CD4-positive, CD25-positive, alpha-beta regulatory T cell (primary cell): Measurements from ENCODE around the gene PCED1B. TPM values are rescaled to one million over a fixed set of nuclear protein-coding genes. Genes with fewer than 3 reads are reported as not detected.
A peak's percentile ranks its signal among the peaks of the same experiment; 100 is the strongest.
"Not testable (repeated sequence)": the region's sequence is repeated elsewhere in the genome, so short reads cannot be mapped to it uniquely, and the experiment has no call there.

Experiments used
- ATAC-seq, 2 donors: fragments of 150-1000 bp; cut with Tn5 transposase; one replicate each; pipeline ENCODE4 v1.10.0; 2021; ENCODE audit warnings: low read depth in 2 of 2, moderate number of reproducible peaks in 2 of 2, moderate library complexity in 1 of 2
- DNase-seq, 3 donors: peaks; one replicate each; pipeline versions ENCODE4 v3.0.0 to v3.0.0-alpha.2; 2012 to 2022; ENCODE audit warnings: mixed read lengths in 1 of 3
- H3K27ac ChIP-seq: one replicate; pipeline ENCODE4 v1.7.0; 2013; ENCODE audit warnings: mild to moderate bottlenecking, low read length; ENCODE audit not compliant: insufficient read depth, poor library complexity, severe bottlenecking
- H3K27me3 ChIP-seq: one replicate; pipeline ENCODE4 v1.7.0; 2013; ENCODE audit warnings: low read length; ENCODE audit not compliant: control insufficient read depth, insufficient read depth
- H3K36me3 ChIP-seq: one replicate; pipeline ENCODE4 v1.7.0; 2013; ENCODE audit warnings: mild to moderate bottlenecking, low read length, moderate library complexity; ENCODE audit not compliant: control insufficient read depth, insufficient read depth
- H3K4me1 ChIP-seq: 2 replicates; pipeline ENCODE4 v1.7.0; 2013; ENCODE audit warnings: mild to moderate bottlenecking, low read length; ENCODE audit not compliant: insufficient read depth, control insufficient read depth, poor library complexity, severe bottlenecking
- H3K4me3 ChIP-seq: one replicate; pipeline ENCODE4 v1.7.0; 2013; ENCODE audit warnings: low read depth, mild to moderate bottlenecking, low read length, moderate library complexity
- H3K9me3 ChIP-seq, 2 experiments: 1 replicate in 1 of 2; 2 replicates in 1 of 2; pipeline ENCODE4 v1.7.0; 2013; ENCODE audit warnings: low read length in 2 of 2, mild to moderate bottlenecking in 1 of 2, moderate library complexity in 1 of 2; ENCODE audit not compliant: control insufficient read depth in 2 of 2
- H3K27ac Mint-ChIP-seq, 3 donors: one replicate each; pipeline ENCODE4 v1.8.0; 2020 to 2022; ENCODE audit warnings: mild to moderate bottlenecking in 3 of 3, mixed read lengths in 3 of 3, moderate library complexity in 2 of 3
- H3K27me3 Mint-ChIP-seq: one replicate; pipeline ENCODE4 v1.8.0; 2022; ENCODE audit warnings: mild to moderate bottlenecking, mixed read lengths
- H3K36me3 Mint-ChIP-seq: one replicate; pipeline ENCODE4 v1.8.0; 2020; ENCODE audit warnings: mixed read lengths
- H3K4me1 Mint-ChIP-seq, 4 donors: one replicate each; pipeline ENCODE4 v1.8.0; 2020 to 2022; ENCODE audit warnings: mixed read lengths in 4 of 4, mild to moderate bottlenecking in 1 of 4
- H3K4me3 Mint-ChIP-seq, 4 donors: one replicate each; pipeline ENCODE4 v1.8.0; 2020 to 2022; ENCODE audit warnings: mild to moderate bottlenecking in 4 of 4, mixed read lengths in 4 of 4, moderate library complexity in 3 of 4
- H3K9me3 Mint-ChIP-seq, 7 donors: one replicate each; pipeline ENCODE4 v1.8.0; 2020 to 2022; ENCODE audit warnings: mixed read lengths in 7 of 7, mild to moderate bottlenecking in 3 of 7, moderate library complexity in 2 of 7
- polyA plus RNA-seq, 4 donors: library from polyadenylated mRNA; unstranded; fragments of 300-500 nt; fragmentation: Illumina TruSeq; gene quantifications; one replicate each; pipeline ENCODE4 v1.2.3, GENCODE V29; 2021
- total RNA-seq: library from RNA; stranded (reverse); gene quantifications from one replicate; pipeline ENCODE4 v1.2.3, GENCODE V29; 2022

PCED1B gene
- total and polyA plus RNA-seq, 5 donors from 2014 or later = 56.7 to 74.5 (median 64.9) TPM

DNA sequence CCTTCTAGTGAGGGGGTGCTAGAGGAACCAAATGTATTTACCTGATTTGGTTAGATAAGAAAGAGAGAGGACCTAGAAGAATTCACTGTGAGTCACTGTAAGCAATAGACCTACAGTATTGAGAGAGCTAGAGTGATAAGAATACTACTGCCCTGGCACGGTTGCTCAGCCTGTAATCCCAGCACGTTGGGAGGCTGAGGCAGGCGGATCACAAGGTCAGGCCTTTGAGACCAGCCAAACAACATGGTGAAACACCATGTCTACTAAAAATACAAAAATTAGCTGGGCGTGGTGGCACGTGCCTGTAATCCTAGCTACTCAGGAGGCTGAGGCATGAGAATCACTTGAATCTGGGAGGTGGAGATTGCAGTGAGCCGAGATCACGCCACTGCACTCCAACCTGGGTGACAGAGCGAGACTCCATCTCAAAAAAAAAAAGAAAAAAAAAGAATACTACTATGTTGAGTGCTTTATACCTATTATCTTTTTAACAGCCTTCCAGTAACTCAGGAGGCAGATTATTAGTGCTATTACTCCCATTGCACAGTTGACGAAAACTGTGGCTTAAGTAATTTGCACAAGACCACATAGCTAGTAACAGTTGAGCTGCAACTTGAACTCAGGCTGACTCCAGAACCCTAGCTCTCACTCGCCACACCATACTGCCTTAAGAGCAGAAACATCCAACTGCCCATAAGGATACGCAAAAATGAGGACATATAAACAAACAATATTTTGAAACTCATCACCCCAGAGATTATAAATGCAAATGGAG, 102.9 kb downstream of the PCED1B start:
- not testable (repeated sequence) for H3K9me3 Mint-ChIP-seq, H3K4me3 ChIP-seq, H3K27me3 Mint-ChIP-seq, DNase-seq, H3K9me3 ChIP-seq, ATAC-seq, H3K4me3 Mint-ChIP-seq, H3K27ac ChIP-seq, H3K4me1 ChIP-seq, H3K27me3 ChIP-seq
- H3K36me3 Mint-ChIP-seq = peaks cover 41% of the 10 kb centered on the region
- H3K27ac Mint-ChIP-seq = peak overlapping the region in 2 of 3 donors; percentile 52 to 66
- peaks cover 20% of the 10 kb centered on the region for H3K36me3 ChIP-seq
- H3K4me1 Mint-ChIP-seq = peaks cover 16 to 49% (median 30%) of the 10 kb centered on the region in 4 donors

DNA sequence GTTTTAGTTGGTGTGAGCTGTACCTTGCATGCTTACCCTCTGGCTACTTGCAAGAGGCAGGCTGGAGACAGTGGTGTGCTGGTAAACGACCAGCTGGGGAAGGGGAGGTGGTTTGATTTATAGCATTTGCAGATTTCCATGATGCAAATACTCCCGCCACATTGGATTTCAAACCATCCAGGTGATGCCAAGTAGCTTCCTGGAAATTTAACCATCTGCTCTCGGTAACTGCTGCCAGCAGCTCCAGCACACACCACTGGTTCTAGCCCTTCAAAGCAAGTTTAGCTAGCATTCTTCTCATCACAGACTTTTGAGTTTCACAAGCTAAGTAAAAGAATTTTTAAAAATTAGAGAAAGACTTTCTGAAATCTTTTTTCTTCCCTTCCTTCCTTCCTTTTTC, 104.8 kb downstream of the PCED1B start:
- DNase-seq = no peak
- H3K4me3 Mint-ChIP-seq = no peak overlapping the region

DNA sequence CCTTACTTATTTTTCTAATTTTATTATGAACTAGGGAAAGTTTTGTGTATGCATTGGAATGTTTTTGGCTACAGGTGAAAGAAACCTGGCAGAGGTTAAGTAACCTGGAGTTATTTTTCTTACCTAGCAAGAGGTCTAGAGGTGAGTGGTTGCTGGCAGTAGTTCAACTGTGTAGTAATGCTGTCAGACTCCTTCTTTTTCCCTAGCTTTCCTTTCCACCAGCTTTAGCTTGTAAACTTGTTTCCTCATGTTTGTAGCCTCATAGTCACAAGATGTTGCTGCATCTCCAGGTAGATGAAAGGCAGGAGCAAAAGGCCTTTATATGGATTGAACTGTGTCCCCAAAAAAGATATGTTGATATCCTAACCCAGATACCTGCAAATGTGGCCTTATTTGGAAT, 105.4 kb downstream of the PCED1B start:
- H3K9me3 ChIP-seq = no peaks in the 10 kb centered on the region
- Mint-ChIP-seq H3K36me3 (peaks cover 50% of the 10 kb centered on the region), H3K27ac (peak overlapping the region in 1 of 3 donors; percentile 62), H3K4me3 (no peak overlapping the region), H3K4me1 (peaks cover 24 to 57% (median 44%) of the 10 kb centered on the region in 4 donors), H3K27me3 (no peaks in the 10 kb centered on the region), H3K9me3 (peaks cover 0 to 1% (median 0%) of the 10 kb centered on the region in 7 donors)
- peaks cover 7% of the 10 kb centered on the region for H3K4me1 ChIP-seq
- no peak overlapping the region for H3K4me3 ChIP-seq
- ATAC-seq (no peak), DNase-seq (no peak)
- peaks cover 32% of the 10 kb centered on the region for H3K36me3 ChIP-seq
- H3K27me3 ChIP-seq = no peaks in the 10 kb centered on the region
- H3K27ac ChIP-seq = no peak overlapping the region

More for the DNA sequence above, 104.8 kb downstream of the PCED1B start:
- no peaks in the 10 kb centered on the region for H3K27me3 Mint-ChIP-seq
- H3K9me3 Mint-ChIP-seq = peaks cover 0 to 1% (median 0%) of the 10 kb centered on the region in 7 donors
- no peaks in the 10 kb centered on the region for H3K27me3 ChIP-seq
- peak overlapping the region in 1 of 3 donors; percentile 15 for H3K27ac Mint-ChIP-seq
- H3K36me3 ChIP-seq = peaks cover 31% of the 10 kb centered on the region
- no peaks in the 10 kb centered on the region for H3K9me3 ChIP-seq
- H3K27ac ChIP-seq = no peak overlapping the region
- H3K4me1 Mint-ChIP-seq = peaks cover 20 to 54% (median 39%) of the 10 kb centered on the region in 4 donors
- no peak overlapping the region for H3K4me3 ChIP-seq
- peaks cover 49% of the 10 kb centered on the region for H3K36me3 Mint-ChIP-seq
- ATAC-seq = no peak
- peaks cover 5% of the 10 kb centered on the region for H3K4me1 ChIP-seq

DNA sequence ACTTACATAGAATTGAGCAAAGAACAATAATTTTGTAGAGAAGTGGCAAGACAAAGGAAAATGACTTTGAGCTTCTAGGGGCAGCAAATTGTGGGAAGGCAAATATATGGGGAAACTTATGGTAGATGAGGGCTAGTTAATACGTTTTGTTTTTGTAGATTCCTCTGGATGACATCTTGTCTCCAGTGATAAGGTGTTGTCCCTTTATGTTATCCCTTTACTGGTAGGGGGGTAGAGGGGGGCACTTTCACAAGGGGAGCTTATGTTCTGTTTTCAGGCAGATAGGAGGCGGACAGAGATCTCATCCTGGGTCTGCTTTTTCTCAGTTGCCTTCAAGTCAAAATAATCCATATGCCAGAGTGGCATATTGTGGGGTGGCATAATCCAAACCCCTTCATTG, 106.8 kb downstream of the PCED1B start:
- Mint-ChIP-seq H3K27ac (peak overlapping the region in 2 of 3 donors; percentile 55 to 58), H3K36me3 (peaks cover 52% of the 10 kb centered on the region)
- no peak for ATAC-seq

DNA sequence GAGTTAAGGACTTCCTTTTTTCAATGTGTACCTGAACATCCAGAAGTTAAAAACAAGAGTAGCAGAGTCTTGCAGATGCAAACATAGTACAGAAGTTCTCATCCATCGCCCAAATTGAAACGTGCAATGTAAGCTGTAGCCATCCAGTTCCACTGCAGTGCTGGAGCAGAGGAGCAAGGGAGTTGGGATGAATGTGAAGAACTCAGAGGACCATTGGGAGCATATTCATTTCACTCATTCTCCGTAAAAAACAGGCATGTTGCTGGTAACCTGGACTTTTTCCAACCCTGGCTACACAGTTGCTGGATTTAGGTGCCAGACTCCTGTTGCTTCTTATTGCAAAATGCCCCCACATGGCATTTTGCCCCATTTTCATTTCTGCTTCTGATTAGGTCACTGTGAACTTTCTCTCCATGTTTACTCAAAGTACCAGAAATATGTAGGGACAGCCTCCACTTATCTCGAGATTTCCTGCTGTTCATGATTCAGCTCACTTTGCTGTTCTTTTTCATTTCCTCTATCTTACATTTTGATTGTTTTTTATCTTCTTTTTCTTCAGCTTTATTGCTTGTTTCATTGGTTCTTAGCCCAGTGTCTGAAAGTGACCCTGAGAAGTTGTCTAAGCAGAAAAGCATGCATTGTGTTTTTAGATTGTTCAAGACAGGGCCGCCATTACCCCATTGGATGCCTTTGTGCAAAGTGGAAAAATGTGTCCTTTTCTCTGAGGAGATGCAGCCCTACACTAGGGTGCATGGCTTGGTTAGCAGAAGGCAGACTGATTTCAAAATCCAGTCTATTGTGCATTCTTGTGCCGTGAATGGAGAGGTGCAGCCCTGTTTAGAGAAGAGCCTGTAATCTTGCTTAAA, 109.4 kb downstream of the PCED1B start:
- peaks cover 25% of the 10 kb centered on the region for H3K36me3 ChIP-seq
- DNase-seq (no peak), ATAC-seq (no peak)
- H3K36me3 Mint-ChIP-seq = peaks cover 41% of the 10 kb centered on the region
- peaks cover 45% of the 10 kb centered on the region for H3K4me1 ChIP-seq
- no peaks in the 10 kb centered on the region for H3K27me3 Mint-ChIP-seq
- no peaks in the 10 kb centered on the region for H3K9me3 ChIP-seq
- H3K27ac ChIP-seq = no peak overlapping the region
- no peaks in the 10 kb centered on the region for H3K9me3 Mint-ChIP-seq
- H3K4me1 Mint-ChIP-seq = peaks cover 56 to 79% (median 67%) of the 10 kb centered on the region in 4 donors
- H3K4me3 Mint-ChIP-seq = peak overlapping the region in 3 of 4 donors; percentile 7 to 76 (median 75)
- H3K27me3 ChIP-seq = no peaks in the 10 kb centered on the region
- H3K4me3 ChIP-seq = peak overlapping the region; percentile 4
- peak overlapping the region in 2 of 3 donors; percentile 44 to 56 for H3K27ac Mint-ChIP-seq

More for the DNA sequence above, 106.8 kb downstream of the PCED1B start:
- DNase-seq = no peak
- no peaks in the 10 kb centered on the region for H3K27me3 ChIP-seq
- no peaks in the 10 kb centered on the region for H3K9me3 Mint-ChIP-seq
- peaks cover 39 to 64% (median 56%) of the 10 kb centered on the region in 4 donors for H3K4me1 Mint-ChIP-seq
- H3K27ac ChIP-seq = no peak overlapping the region
- peaks cover 29% of the 10 kb centered on the region for H3K36me3 ChIP-seq
- H3K9me3 ChIP-seq = no peaks in the 10 kb centered on the region
- H3K4me3 Mint-ChIP-seq = no peak overlapping the region
- no peaks in the 10 kb centered on the region for H3K27me3 Mint-ChIP-seq
- H3K4me1 ChIP-seq = peaks cover 19% of the 10 kb centered on the region
- no peak overlapping the region for H3K4me3 ChIP-seq

DNA sequence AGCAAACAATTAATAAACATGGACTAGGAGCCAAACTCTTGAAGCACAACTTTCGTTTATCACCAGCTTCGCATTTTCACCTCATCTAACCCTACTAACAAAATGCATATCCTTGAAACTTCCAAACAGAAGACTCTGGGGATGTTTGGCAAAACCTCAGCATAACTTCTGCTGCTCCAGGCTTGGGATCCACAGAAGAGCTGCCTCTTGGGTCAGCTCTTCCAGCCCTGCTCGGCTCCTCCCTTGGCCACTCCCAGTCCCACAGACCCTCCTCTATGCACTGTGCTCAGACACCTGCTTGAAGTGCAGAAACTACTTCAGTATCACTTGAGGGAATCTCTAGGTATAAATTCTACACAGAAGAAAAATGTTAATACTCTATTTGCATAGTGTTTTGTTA, 110.3 kb downstream of the PCED1B start:
- Mint-ChIP-seq H3K27ac (peak overlapping the region; percentile 10 to 81 (median 80)), H3K36me3 (peaks cover 40% of the 10 kb centered on the region), H3K4me3 (peak overlapping the region in 3 of 4 donors; percentile 25 to 76 (median 47)), H3K27me3 (no peaks in the 10 kb centered on the region), H3K9me3 (no peaks in the 10 kb centered on the region), H3K4me1 (peaks cover 59 to 87% (median 74%) of the 10 kb centered on the region in 4 donors)
- ATAC-seq = no peak
- no peak overlapping the region for H3K27ac ChIP-seq
- no peak for DNase-seq
- H3K9me3 ChIP-seq = no peaks in the 10 kb centered on the region
- H3K4me3 ChIP-seq = no peak overlapping the region
- no peaks in the 10 kb centered on the region for H3K27me3 ChIP-seq
- H3K4me1 ChIP-seq = peaks cover 53% of the 10 kb centered on the region
- H3K36me3 ChIP-seq = peaks cover 23% of the 10 kb centered on the region

DNA sequence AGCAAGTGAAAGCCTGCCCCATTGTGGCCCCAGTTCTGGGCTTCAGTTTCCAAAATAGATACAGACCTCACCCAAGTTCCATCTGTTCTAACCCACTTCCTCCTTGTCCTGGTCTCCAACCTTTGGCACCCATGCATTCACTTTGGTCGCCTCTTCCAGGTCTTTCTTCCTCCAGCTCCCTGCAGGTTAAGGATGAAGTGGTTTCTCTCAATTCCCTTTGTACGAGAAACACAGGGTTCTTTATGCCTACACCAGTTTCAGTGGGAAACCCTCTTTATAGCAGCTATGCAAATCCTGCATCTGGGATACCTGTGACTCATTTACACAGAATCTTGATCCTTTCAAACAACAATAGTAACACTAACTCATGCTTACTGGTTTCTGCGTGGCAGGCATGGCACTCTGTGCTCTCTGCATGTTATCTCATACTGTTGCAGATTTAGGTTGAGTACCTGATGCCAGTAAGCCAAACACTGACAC, 110.9 kb downstream of the PCED1B start:
- Mint-ChIP-seq H3K4me3 (peak overlapping the region; percentile 23 to 76 (median 57)), H3K27ac (peak overlapping the region; percentile 80 to 93 (median 81)), H3K4me1 (peaks cover 59 to 88% (median 74%) of the 10 kb centered on the region in 4 donors), H3K27me3 (no peaks in the 10 kb centered on the region), H3K9me3 (no peaks in the 10 kb centered on the region), H3K36me3 (peaks cover 34% of the 10 kb centered on the region)
- Histone ChIP-seq H3K4me3 (peak overlapping the region; percentile 43), H3K9me3 (no peaks in the 10 kb centered on the region), H3K27me3 (no peaks in the 10 kb centered on the region), H3K4me1 (peaks cover 53% of the 10 kb centered on the region), H3K36me3 (peaks cover 17% of the 10 kb centered on the region), H3K27ac (peak overlapping the region; percentile 66)
- DNase-seq (no peak), ATAC-seq (peak; percentile 21 to 25)
